ENCODE data around the gene TP53BP1.

- no peak for TF ChIP-seq CTCF (IDR thresholded peaks at IDR 0.05)
- TF ChIP-seq POLR2A (IDR thresholded peaks at IDR 0.05) = no peak
These were observed 102.2 kb downstream of the TP53BP1 start for GRCh38 chr15:43390723-43391122.
